Mammary epithelial cell (primary cell): ENCODE data around the gene C16orf90.

Source experiments
- EZH2 ChIP-seq: IDR thresholded peaks from 2 replicates; pipeline ENCODE4 v1.6.1; 2012; ENCODE audit warnings: low read length, inconsistent platforms, borderline replicate concordance
- TF ChIP-seq, protein P1 (sequence below), 2 donors: IDR thresholded peaks in 1 of 2; conservative IDR thresholded peaks in 1 of 2; 2 replicates each; pipeline ENCODE4 v1.5.1; 2011 to 2012; ENCODE audit warnings: inconsistent platforms in 2 of 2, low read length in 2 of 2, mild to moderate bottlenecking in 2 of 2, control low read depth in 1 of 2, low read depth in 1 of 2; ENCODE audit not compliant: insufficient read depth in 1 of 2; ENCODE audit errors: extremely low read depth in 1 of 2

DNA sequence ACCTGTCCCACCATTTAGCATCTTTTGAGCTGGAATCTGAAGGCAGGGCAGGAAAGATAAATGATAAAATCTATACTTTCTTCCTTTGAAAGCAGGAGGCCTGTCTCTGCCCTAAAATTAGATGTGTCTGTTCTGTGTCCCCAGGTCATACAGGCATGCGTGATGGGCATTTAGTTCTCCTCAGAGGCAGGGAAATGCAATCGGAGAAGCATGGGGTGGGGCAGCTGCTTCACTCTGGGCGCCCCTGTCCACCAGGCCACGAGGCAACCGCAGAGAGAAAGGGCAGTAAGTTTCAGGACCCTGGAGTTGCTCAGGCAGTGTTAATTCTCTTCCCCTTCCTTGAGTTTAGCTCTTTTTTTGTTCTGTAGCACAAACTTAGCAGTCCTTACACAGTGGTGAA lies 30.7 kb upstream of the C16orf90 start:
- TF ChIP-seq, protein P1, sequence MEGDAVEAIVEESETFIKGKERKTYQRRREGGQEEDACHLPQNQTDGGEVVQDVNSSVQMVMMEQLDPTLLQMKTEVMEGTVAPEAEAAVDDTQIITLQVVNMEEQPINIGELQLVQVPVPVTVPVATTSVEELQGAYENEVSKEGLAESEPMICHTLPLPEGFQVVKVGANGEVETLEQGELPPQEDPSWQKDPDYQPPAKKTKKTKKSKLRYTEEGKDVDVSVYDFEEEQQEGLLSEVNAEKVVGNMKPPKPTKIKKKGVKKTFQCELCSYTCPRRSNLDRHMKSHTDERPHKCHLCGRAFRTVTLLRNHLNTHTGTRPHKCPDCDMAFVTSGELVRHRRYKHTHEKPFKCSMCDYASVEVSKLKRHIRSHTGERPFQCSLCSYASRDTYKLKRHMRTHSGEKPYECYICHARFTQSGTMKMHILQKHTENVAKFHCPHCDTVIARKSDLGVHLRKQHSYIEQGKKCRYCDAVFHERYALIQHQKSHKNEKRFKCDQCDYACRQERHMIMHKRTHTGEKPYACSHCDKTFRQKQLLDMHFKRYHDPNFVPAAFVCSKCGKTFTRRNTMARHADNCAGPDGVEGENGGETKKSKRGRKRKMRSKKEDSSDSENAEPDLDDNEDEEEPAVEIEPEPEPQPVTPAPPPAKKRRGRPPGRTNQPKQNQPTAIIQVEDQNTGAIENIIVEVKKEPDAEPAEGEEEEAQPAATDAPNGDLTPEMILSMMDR (conservative IDR thresholded peaks at IDR 0.05 in 1 of 2, IDR thresholded peaks at IDR 0.05 in 1 of 2; ENCODE audit: extremely low read depth in 1 of 2, insufficient read depth in 1 of 2, low read depth in 1 of 2, low read length in 2 of 2): no peak
- TF ChIP-seq EZH2: no peak
